ENCODE measurements around the gene PRPF38A.
"Not testable (repeated sequence)": the region's sequence is repeated elsewhere in the genome, so short reads cannot be mapped to it uniquely, and the experiment has no call there.

Gene PRPF38A

GRCh38 chr1:52367272-52367671 is 37.1 kb upstream of the PRPF38A start:
- no peak overlapping the region for H3K4me3 ChIP-seq (ENCODE audit: low read depth, low read length)
- no peak for DNase-seq (ENCODE audit: low read depth)
- TF ChIP-seq CTCF (IDR thresholded peaks at IDR 0.05; ENCODE audit: insufficient read depth, low read depth, low read length, missing control alignments), result no peak

- TF ChIP-seq CTCF (IDR thresholded peaks at IDR 0.05; ENCODE audit: insufficient read depth, low read depth, low read length, missing control alignments), result no peak
- peak overlapping the region; percentile 33 for H3K4me3 ChIP-seq (ENCODE audit: low read depth, low read length)
- peak; percentile 56 for DNase-seq (ENCODE audit: low read depth)
Observed at GRCh38 chr1:52368383-52369172, 35.8 kb upstream of the PRPF38A start.

GRCh38 chr1:52369851-52370250 is 34.6 kb upstream of the PRPF38A start:
- DNase-seq (ENCODE audit: low read depth); H3K4me3 ChIP-seq (ENCODE audit: low read depth, low read length): not testable (repeated sequence)

GRCh38 chr1:52385376-52385775 is 19.0 kb upstream of the PRPF38A start:
- TF ChIP-seq CTCF (IDR thresholded peaks at IDR 0.05; ENCODE audit: insufficient read depth, low read depth, low read length, missing control alignments), result no peak
- no peak for DNase-seq (ENCODE audit: low read depth)
- no peak overlapping the region for H3K4me3 ChIP-seq (ENCODE audit: low read depth, low read length)

- no peak overlapping the region for H3K4me3 ChIP-seq (ENCODE audit: low read depth, low read length)
- no peak for DNase-seq (ENCODE audit: low read depth)
- TF ChIP-seq CTCF (IDR thresholded peaks at IDR 0.05; ENCODE audit: insufficient read depth, low read depth, low read length, missing control alignments), result no peak
Observed at GRCh38 chr1:52386458-52386857, 17.9 kb upstream of the PRPF38A start.

- no peak for DNase-seq (ENCODE audit: low read depth)
- no peak for TF ChIP-seq CTCF (IDR thresholded peaks at IDR 0.05; ENCODE audit: insufficient read depth, low read depth, low read length, missing control alignments)
Observed at GRCh38 chr1:52393174-52393573, 11.2 kb upstream of the PRPF38A start.

GRCh38 chr1:52399629-52400028 is 4.8 kb upstream of the PRPF38A start:
- no peak for DNase-seq (ENCODE audit: low read depth)
- no peak overlapping the region for H3K4me3 ChIP-seq (ENCODE audit: low read depth, low read length)
- no peak for TF ChIP-seq CTCF (IDR thresholded peaks at IDR 0.05; ENCODE audit: insufficient read depth, low read depth, low read length, missing control alignments)

More at GRCh38 chr1:52393174-52393573, 11.2 kb upstream of the PRPF38A start:
- no peak overlapping the region for H3K4me3 ChIP-seq (ENCODE audit: low read depth, low read length)

All from GM12865 (cell line).